ENCODE results near the gene SRGAP1. TPM values are rescaled to one million over a fixed set of nuclear protein-coding genes. Genes with fewer than 3 reads are reported as not detected.

SRGAP1 gene
- total and polyA plus RNA-seq, 2 of the 4 experiments (the other 2 are of a cell fraction): 10.0 to 10.2 TPM

DNA sequence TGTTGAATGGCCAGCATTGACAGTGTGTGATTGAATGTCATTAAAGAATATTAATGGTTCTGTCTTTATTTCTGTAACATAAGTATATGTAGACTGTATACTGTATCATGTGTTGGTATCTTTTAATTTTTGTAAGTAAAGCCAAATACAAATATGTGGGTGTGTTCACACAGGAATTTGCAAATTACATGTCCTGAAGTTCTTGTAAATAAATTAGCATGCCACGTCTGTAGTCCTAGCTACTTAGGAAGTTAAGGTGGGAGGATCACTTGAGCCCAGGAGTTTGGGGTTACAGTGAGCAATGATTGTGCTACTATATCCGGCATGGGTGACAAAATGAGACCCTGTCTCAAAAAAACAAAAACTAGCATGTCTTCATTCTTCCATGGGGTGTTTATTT lies 278.5 kb downstream of the SRGAP1 start:
- no peak overlapping the region for H2AFZ ChIP-seq (replicated peaks; ENCODE audit: low read length, poor library complexity)
- no peak overlapping the region for H3K4ac ChIP-seq (ENCODE audit: low read depth, low read length)
- no peak overlapping the region for H2BK5ac ChIP-seq (ENCODE audit: low read depth, low read length, poor library complexity, severe bottlenecking)
- H3K9ac ChIP-seq (ENCODE audit: low read depth, low read length): no peak overlapping the region
- peaks cover 10% of the 10 kb centered on the region for H3K9me1 ChIP-seq (ENCODE audit: insufficient read depth, low read length)
- no peaks in the 10 kb centered on the region for H3K9me3 ChIP-seq (ENCODE audit: control insufficient read depth, insufficient read depth, low read length)
- H4K91ac ChIP-seq (ENCODE audit: insufficient read depth, low read depth, low read length): no peak overlapping the region
- H4K5ac ChIP-seq (ENCODE audit: low read depth, low read length): no peak overlapping the region
- no peak overlapping the region for H3K18ac ChIP-seq (ENCODE audit: low read depth, low read length)
- peaks cover 8% of the 10 kb centered on the region; the same call in 1 of the 2 replicates for H3K4me1 ChIP-seq (ENCODE audit: control insufficient read depth, insufficient read depth, low read length)
- H3K23ac ChIP-seq (ENCODE audit: low read depth, low read length): no peak overlapping the region
- H3K27ac ChIP-seq (ENCODE audit: insufficient read depth, low read length): no peak overlapping the region
- no peak overlapping the region for H2AK9ac ChIP-seq (replicated peaks; ENCODE audit: low read depth, low read length, poor library complexity)
- H2BK120ac ChIP-seq (ENCODE audit: low read depth, low read length): no peak overlapping the region
- no peaks in the 10 kb centered on the region for H4K20me1 ChIP-seq (ENCODE audit: insufficient read depth, low read length)
- H3K56ac ChIP-seq (ENCODE audit: extremely low read depth, insufficient read depth, low read length): no peak overlapping the region
- no peaks in the 10 kb centered on the region for H3K27me3 ChIP-seq (ENCODE audit: control insufficient read depth, insufficient read depth, low read length)
- H4K8ac ChIP-seq (ENCODE audit: low read depth in 2 of 2, low read length in 2 of 2): no peak overlapping the region
- H2BK20ac ChIP-seq (ENCODE audit: low read depth, low read length): no peak overlapping the region
- no peak overlapping the region for H2BK15ac ChIP-seq (ENCODE audit: low read depth, low read length)
- in situ Hi-C loops (cut with MboI; ENCODE audit: low sequenced_read_pairs): no loop called here
- ATAC-seq (ENCODE audit: low read depth) (no peak), DNase-seq (no peak)
- no peak overlapping the region for H2AK5ac ChIP-seq (ENCODE audit: low read depth, low read length)
- TF ChIP-seq CEBPB (IDR thresholded peaks at IDR 0.05; ENCODE audit: low read depth, low read length) (no peak), RCOR1 (IDR thresholded peaks at IDR 0.05; ENCODE audit: insufficient replicate concordance, low read length) (no peak), MAZ (IDR thresholded peaks at IDR 0.05; ENCODE audit: borderline replicate concordance, low read depth, low read length) (no peak), SMC3 (IDR thresholded peaks at IDR 0.05; ENCODE audit: low read depth, low read length) (no peak), RAD21 (IDR thresholded peaks at IDR 0.05; ENCODE audit: low read length) (no peak), FOS (IDR thresholded peaks at IDR 0.05; ENCODE audit: low read depth, low read length) (no peak), BHLHE40 (IDR thresholded peaks at IDR 0.05; ENCODE audit: low read depth, low read length) (no peak), MXI1 (IDR thresholded peaks at IDR 0.05; ENCODE audit: borderline replicate concordance, low read depth, low read length) (no peak), POLR2A (IDR thresholded peaks at IDR 0.05; ENCODE audit: low read depth, low read length) (no peak), RFX5 (IDR thresholded peaks at IDR 0.05; ENCODE audit: low read depth, low read length) (no peak), CHD1 (IDR thresholded peaks at IDR 0.05; ENCODE audit: low read depth, low read length) (no peak), MAFK (IDR thresholded peaks at IDR 0.05; ENCODE audit: low read depth, low read length) (no peak), NFE2L2 (IDR thresholded peaks at IDR 0.05; ENCODE audit: low read depth, low read length) (no peak)
- TF ChIP-seq, protein P1, sequence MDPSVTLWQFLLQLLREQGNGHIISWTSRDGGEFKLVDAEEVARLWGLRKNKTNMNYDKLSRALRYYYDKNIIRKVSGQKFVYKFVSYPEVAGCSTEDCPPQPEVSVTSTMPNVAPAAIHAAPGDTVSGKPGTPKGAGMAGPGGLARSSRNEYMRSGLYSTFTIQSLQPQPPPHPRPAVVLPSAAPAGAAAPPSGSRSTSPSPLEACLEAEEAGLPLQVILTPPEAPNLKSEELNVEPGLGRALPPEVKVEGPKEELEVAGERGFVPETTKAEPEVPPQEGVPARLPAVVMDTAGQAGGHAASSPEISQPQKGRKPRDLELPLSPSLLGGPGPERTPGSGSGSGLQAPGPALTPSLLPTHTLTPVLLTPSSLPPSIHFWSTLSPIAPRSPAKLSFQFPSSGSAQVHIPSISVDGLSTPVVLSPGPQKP (IDR thresholded peaks at IDR 0.05; ENCODE audit: borderline replicate concordance, low read depth, low read length): no peak
- TF ChIP-seq, protein P2, sequence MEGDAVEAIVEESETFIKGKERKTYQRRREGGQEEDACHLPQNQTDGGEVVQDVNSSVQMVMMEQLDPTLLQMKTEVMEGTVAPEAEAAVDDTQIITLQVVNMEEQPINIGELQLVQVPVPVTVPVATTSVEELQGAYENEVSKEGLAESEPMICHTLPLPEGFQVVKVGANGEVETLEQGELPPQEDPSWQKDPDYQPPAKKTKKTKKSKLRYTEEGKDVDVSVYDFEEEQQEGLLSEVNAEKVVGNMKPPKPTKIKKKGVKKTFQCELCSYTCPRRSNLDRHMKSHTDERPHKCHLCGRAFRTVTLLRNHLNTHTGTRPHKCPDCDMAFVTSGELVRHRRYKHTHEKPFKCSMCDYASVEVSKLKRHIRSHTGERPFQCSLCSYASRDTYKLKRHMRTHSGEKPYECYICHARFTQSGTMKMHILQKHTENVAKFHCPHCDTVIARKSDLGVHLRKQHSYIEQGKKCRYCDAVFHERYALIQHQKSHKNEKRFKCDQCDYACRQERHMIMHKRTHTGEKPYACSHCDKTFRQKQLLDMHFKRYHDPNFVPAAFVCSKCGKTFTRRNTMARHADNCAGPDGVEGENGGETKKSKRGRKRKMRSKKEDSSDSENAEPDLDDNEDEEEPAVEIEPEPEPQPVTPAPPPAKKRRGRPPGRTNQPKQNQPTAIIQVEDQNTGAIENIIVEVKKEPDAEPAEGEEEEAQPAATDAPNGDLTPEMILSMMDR (conservative IDR thresholded peaks at IDR 0.05; ENCODE audit: low read depth, low read length): no peak
- TF ChIP-seq, protein P3, sequence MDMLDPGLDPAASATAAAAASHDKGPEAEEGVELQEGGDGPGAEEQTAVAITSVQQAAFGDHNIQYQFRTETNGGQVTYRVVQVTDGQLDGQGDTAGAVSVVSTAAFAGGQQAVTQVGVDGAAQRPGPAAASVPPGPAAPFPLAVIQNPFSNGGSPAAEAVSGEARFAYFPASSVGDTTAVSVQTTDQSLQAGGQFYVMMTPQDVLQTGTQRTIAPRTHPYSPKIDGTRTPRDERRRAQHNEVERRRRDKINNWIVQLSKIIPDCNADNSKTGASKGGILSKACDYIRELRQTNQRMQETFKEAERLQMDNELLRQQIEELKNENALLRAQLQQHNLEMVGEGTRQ (IDR thresholded peaks at IDR 0.05; ENCODE audit: low read depth, low read length): no peak
- H3K14ac ChIP-seq (replicated peaks; ENCODE audit: low read depth, low read length): no peak overlapping the region
- no peak overlapping the region for H3K4me3 ChIP-seq (ENCODE audit: insufficient read depth, low read depth, low read length)
- H3K79me1 ChIP-seq (ENCODE audit: low read depth in 1 of 2, low read length in 2 of 2): peaks cover 28 to 56% of the 10 kb centered on the region in 2 experiments
- H3K4me2 ChIP-seq (ENCODE audit: low read depth, low read length): no peak overlapping the region
- BruUV-seq (replicated peaks): no TSS peak
- dilution Hi-C loops (cut with HindIII; ENCODE audit: low sequenced_read_pairs, unreplicated experiment): no loop called here
- POLR2A ChIA-PET (ENCODE audit: unreplicated experiment): no interaction called here
- CTCF ChIA-PET: no interaction called here
- WGBS, 2 experiments (ENCODE audit: extremely low coverage in 2 of 2, insufficient read length in 1 of 2): no CpG with 5 or more reads among the region's 2 CpGs
- H3K36me3 ChIP-seq (ENCODE audit: control insufficient read depth, insufficient read depth, low read length): peaks cover 34% of the 10 kb centered on the region
- intact Hi-C loops (cut with micrococcal nuclease): no loop called here
